ENCODE results near the gene METTL15. TPM values are rescaled to one million over a fixed set of nuclear protein-coding genes. Genes with fewer than 3 reads are reported as not detected.

Gene METTL15
- total RNA-seq, 4 donors from 2014 or later = 5.3 to 12.2 (median 11.8) TPM

DNA sequence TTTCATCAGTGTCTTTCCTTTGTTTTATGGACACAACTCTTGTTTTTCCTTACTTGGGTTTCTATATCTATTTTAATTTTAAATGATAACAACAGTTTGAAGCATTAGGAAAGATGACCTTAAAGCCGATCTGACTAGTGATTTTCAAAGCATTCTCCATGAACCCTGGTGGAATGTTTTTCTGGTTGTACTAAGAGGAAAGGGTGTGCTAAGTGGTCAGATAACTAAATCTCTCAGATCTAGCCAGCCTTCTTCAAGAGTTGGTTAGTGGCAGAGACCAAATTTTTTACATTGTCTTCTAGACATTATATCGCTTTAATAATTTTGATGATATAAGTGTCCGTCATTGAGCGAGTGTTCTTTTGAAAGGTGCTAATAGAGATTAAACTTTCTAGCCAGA, 134.4 kb downstream of the METTL15 start:
- H3K9me3 ChIP-seq = no peaks in the 10 kb centered on the region
- TF ChIP-seq, protein P1, sequence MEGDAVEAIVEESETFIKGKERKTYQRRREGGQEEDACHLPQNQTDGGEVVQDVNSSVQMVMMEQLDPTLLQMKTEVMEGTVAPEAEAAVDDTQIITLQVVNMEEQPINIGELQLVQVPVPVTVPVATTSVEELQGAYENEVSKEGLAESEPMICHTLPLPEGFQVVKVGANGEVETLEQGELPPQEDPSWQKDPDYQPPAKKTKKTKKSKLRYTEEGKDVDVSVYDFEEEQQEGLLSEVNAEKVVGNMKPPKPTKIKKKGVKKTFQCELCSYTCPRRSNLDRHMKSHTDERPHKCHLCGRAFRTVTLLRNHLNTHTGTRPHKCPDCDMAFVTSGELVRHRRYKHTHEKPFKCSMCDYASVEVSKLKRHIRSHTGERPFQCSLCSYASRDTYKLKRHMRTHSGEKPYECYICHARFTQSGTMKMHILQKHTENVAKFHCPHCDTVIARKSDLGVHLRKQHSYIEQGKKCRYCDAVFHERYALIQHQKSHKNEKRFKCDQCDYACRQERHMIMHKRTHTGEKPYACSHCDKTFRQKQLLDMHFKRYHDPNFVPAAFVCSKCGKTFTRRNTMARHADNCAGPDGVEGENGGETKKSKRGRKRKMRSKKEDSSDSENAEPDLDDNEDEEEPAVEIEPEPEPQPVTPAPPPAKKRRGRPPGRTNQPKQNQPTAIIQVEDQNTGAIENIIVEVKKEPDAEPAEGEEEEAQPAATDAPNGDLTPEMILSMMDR (IDR thresholded peaks at IDR 0.05) = no peak
- TF ChIP-seq POLR2A (IDR thresholded peaks at IDR 0.05) = no peak
- WGBS, 2 donors = 92 to 95% methylated on average over 4 of the region's 4 CpGs
- H3K4me3 ChIP-seq = no peak overlapping the region
- no peak overlapping the region for H3K27ac ChIP-seq
- no peaks in the 10 kb centered on the region for H3K27me3 ChIP-seq
- H3K4me1 ChIP-seq = no peaks in the 10 kb centered on the region
- H3K36me3 ChIP-seq = no peaks in the 10 kb centered on the region
- DNase-seq = no peak
- intact Hi-C loops (cut with DNase I) = no loop called here

- DNase-seq = no peak
- 81 to 84% methylated on average over 2 of the region's 2 CpGs for WGBS, 2 donors
- Histone ChIP-seq H3K9me3 (no peaks in the 10 kb centered on the region), H3K36me3 (no peaks in the 10 kb centered on the region), H3K4me3 (no peak overlapping the region), H3K27me3 (no peaks in the 10 kb centered on the region), H3K4me1 (no peaks in the 10 kb centered on the region), H3K27ac (no peak overlapping the region)
- TF ChIP-seq, protein P1 (IDR thresholded peaks at IDR 0.05) = no peak
- no peak for TF ChIP-seq POLR2A (IDR thresholded peaks at IDR 0.05)
- intact Hi-C loops (cut with DNase I) = no loop called here
Measured at GRCh38 chr11:28243061-28243460, 134.9 kb downstream of the METTL15 start.

DNA sequence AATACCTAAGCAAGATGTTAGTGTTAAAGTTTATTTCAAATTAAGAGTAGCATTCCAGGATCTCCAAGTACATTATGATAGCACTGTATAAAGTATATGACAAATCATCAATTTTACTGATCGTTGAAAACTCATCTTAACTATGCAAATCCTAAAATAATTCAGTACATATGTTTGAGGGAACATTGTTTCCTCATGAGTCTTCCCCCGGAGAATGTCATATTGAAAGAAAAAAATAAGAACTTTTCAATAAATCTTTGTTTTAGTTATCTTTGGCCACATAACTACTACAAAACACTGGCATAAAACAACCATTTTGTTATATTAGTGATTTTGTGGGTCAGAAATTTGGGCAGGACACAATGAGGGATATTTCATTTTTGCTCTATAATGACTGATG, 135.4 kb downstream of the METTL15 start:
- no peaks in the 10 kb centered on the region for H3K36me3 ChIP-seq
- no peak for DNase-seq
- 76 to 89% methylated on average over 2 of the region's 2 CpGs for WGBS, 2 donors

GRCh38 chr11:28245131-28245530, 136.9 kb downstream of the METTL15 start:
- no peaks in the 10 kb centered on the region for H3K4me1 ChIP-seq
- H3K27me3 ChIP-seq = no peaks in the 10 kb centered on the region
- H3K4me3 ChIP-seq = no peak overlapping the region
- H3K27ac ChIP-seq = no peak overlapping the region
- DNase-seq = no peak
- WGBS, 2 donors = 90 to 96% methylated on average over 2 of the region's 2 CpGs
- H3K9me3 ChIP-seq = no peaks in the 10 kb centered on the region
- intact Hi-C loops (cut with DNase I) = no loop called here
- H3K36me3 ChIP-seq = no peaks in the 10 kb centered on the region
- TF ChIP-seq, protein P1 (IDR thresholded peaks at IDR 0.05) = no peak
- TF ChIP-seq POLR2A (IDR thresholded peaks at IDR 0.05) = no peak

More for the DNA sequence above, 135.4 kb downstream of the METTL15 start:
- intact Hi-C loops (cut with DNase I) = no loop called here
- Histone ChIP-seq H3K27me3 (no peaks in the 10 kb centered on the region), H3K9me3 (no peaks in the 10 kb centered on the region), H3K27ac (no peak overlapping the region), H3K4me3 (no peak overlapping the region), H3K4me1 (no peaks in the 10 kb centered on the region)
- TF ChIP-seq, protein P1 (IDR thresholded peaks at IDR 0.05) = no peak
- no peak for TF ChIP-seq POLR2A (IDR thresholded peaks at IDR 0.05)

- intact Hi-C loops (cut with DNase I) = no loop called here
- H3K9me3 ChIP-seq = no peaks in the 10 kb centered on the region
- H3K4me1 ChIP-seq = no peaks in the 10 kb centered on the region
- TF ChIP-seq POLR2A (IDR thresholded peaks at IDR 0.05) = no peak
- TF ChIP-seq, protein P1 (IDR thresholded peaks at IDR 0.05) = no peak
- H3K4me3 ChIP-seq = no peak overlapping the region
- DNase-seq = no peak
- peaks cover 0 to 4% (median 0%) of the 10 kb centered on the region in 3 donors for H3K36me3 ChIP-seq
- H3K27me3 ChIP-seq = no peaks in the 10 kb centered on the region
- no peak overlapping the region for H3K27ac ChIP-seq
Measured at GRCh38 chr11:28250192-28250591, 142.0 kb downstream of the METTL15 start.
